ENCODE data around the gene CAMK2G.

The CAMK2G gene

DNA sequence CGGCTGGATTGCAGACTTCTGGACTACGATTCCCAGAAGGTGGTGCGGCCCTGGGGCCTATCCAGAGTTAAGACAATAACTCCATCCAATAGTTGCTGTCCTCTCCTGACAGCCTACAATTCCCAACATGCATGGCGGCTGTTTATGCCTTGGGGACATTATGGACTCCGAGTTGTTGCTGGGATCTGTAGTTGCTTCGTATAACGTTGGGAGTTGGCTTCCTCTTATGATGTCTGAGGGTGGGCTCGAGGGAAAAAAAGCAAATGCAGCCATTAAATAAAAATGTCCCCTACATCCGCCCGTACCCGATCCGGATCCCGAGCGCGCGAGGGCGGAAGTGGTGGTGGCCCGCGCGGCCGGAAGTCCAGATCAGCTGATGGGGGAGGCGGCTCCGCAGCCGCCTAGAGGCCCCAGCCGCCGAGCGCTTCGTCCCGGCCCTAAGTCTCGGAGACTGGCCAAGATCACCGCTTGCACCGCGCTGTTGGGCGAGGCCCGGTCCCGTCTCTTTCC lies 89.1 kb downstream of the CAMK2G start, which contains the start of gene ZSWIM8:
TSS of gene ZSWIM8 (plus strand) at position 396 of the 510 bp plus-strand sequence. CDS start 273 bp downstream, outside the sequence.
- H3K27ac ChIP-seq: peak within 1 kb of the TSS; percentile 89 to 94
- TF ChIP-seq, protein P1, sequence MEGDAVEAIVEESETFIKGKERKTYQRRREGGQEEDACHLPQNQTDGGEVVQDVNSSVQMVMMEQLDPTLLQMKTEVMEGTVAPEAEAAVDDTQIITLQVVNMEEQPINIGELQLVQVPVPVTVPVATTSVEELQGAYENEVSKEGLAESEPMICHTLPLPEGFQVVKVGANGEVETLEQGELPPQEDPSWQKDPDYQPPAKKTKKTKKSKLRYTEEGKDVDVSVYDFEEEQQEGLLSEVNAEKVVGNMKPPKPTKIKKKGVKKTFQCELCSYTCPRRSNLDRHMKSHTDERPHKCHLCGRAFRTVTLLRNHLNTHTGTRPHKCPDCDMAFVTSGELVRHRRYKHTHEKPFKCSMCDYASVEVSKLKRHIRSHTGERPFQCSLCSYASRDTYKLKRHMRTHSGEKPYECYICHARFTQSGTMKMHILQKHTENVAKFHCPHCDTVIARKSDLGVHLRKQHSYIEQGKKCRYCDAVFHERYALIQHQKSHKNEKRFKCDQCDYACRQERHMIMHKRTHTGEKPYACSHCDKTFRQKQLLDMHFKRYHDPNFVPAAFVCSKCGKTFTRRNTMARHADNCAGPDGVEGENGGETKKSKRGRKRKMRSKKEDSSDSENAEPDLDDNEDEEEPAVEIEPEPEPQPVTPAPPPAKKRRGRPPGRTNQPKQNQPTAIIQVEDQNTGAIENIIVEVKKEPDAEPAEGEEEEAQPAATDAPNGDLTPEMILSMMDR (IDR thresholded peaks at IDR 0.05): no peak
- peak; percentile 91 for DNase-seq (ENCODE audit: low spot score)
- peak within 1 kb of the TSS; percentile 92 for H3K4me3 ChIP-seq

DNA sequence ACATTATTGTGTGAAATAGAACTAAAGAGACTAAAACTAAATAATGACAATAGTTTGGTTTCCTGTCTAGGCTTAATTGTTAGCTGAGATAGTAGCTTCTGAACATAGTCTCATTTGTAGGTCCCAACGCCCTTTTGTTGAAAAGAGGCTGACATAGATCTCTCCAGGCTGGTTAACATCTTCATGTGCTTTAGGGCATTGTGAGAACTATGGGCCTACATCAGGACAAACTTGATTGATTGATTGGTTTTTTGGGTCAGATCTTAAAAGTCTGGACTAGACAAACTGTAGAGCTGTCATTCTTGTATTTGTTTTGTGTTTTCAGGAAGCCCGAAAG lies 91.6 kb downstream of the CAMK2G start:
- peak overlapping the region; percentile 90 for H3K4me3 ChIP-seq
- no peak for DNase-seq (ENCODE audit: low spot score)
- TF ChIP-seq, protein P1 (IDR thresholded peaks at IDR 0.05): no peak
- H3K27ac ChIP-seq: peak overlapping the region; percentile 83 to 97

DNA sequence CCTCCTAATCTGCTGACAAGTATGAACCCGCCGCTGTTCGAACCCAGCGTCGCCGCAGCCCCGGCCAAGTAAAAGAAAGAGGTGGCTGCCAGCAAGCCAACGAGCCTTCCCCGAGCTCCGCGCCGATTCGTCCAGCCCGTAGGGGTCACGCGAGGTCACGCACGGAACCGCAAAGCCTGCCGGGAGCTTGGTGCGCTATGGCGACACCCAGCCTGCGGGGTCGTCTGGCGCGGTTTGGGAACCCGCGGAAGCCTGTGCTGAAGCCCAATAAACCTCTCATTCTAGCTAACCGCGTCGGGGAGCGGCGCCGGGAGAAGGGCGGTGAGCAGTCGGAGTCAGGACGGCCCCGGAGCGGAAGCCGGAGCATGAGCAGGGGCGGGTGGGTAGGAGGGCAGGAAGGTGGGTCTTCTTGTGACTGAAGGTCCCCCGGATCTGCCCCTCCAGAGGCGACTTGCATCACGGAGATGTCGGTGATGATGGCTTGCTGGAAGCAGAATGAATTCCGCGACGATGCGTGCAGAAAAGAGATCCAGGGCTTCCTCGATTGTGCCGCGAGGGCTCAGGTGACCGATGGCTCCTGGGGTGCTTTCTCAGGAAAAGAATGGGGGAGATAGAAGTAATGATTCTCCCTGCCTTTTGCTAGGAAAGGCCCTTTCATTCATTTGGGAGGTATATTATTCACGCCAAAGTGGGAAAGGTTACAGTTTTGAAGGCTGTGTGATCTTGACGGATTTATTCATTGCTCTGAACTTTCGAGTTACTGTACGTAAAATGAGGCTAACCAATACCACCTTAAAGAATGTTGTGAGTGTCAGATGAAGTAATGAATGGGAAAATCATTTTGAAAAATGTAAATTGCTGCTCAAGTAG lies 92.2 kb downstream of the CAMK2G start, which contains the start of gene CHCHD1:
TSS of gene CHCHD1 (plus strand) at position 170 of the 870 bp plus-strand sequence. CDS start at position 198, 28 bp downstream.
- H3K4me3 ChIP-seq: peak within 1 kb of the TSS; percentile 90
- TF ChIP-seq, protein P1 (IDR thresholded peaks at IDR 0.05): no peak
- peak; percentile 95 for DNase-seq (ENCODE audit: low spot score)
- peak within 1 kb of the TSS; percentile 83 to 97 for H3K27ac ChIP-seq

DNA sequence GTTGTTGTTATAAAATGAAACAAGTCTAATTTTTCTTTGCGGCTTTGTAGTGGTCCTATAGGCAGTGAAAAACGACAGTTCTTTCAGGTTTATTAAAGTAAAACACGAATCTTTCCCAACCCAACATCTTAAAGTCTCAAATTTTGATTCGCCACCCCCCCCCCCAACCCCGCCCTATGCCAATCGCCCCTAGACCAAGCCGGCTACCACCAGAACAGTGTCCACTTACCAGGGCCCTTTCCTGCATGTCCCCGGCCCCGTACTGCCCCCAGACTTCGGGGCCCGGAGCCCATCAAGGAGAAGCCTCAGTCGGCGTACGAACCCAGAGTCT lies 92.8 kb downstream of the CAMK2G start:
- TF ChIP-seq, protein P1 (IDR thresholded peaks at IDR 0.05): no peak
- H3K27ac ChIP-seq: peak overlapping the region; percentile 83 to 97
- peak overlapping the region; percentile 90 for H3K4me3 ChIP-seq
- DNase-seq (ENCODE audit: low spot score): no peak

DNA sequence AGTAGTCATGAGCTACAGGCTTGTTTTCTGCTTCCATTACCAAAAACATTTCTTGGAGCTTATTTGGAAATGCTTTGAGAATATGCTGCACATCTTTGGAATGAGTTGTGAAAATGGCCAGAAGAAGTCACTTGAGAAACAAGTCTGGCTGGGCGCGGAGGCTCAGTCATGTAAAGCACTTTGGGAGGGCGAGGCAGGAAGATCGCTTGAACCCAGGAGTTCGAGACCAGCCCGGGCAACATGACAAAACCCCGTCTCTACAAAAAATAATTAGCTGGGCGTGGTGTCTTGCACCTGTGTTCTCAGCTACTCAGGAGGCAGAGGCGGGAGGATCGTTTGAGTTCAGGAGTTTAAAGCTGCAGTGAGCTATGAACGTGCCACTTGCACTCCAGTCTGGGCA lies 93.4 kb downstream of the CAMK2G start:
- Histone ChIP-seq H3K4me3 (peak overlapping the region; percentile 90), H3K27ac (peak overlapping the region in 1 of 2 donors; percentile 83)
- TF ChIP-seq, protein P1 (IDR thresholded peaks at IDR 0.05): no peak
- DNase-seq (ENCODE audit: low spot score): no peak

DNA sequence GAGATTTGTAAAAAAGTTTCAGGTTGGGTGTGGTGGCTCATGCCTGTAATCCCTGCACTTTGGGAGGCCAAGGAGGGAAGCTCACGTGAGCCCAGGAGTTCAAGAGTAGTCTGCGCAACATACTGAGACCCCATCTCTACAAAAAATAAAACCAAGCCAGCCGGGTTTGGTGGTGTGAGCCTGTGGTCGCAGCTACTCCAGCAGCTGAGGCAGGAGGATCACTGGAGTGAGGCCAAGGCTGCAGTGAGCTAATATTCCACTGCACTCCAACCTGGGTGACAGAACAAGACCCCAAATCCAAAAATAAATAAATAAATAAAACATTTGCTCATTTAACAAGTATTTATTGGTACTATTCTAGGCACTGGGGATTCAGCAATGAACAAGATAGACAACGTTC lies 94.1 kb downstream of the CAMK2G start:
- TF ChIP-seq, protein P1 (IDR thresholded peaks at IDR 0.05): no peak
- no peak for DNase-seq (ENCODE audit: low spot score)
- H3K4me3 ChIP-seq: peak overlapping the region; percentile 90
- no peak overlapping the region for H3K27ac ChIP-seq

Measured in coronary artery (tissue), 2 donors.